GM18858 (cell line): ENCODE data around the gene ANP32B.

ENCODE experiments used
- ATAC-seq: cut with Tn5 transposase; IDR thresholded peaks from one replicate; pipeline ENCODE4 v1.9.1; 2021; ENCODE audit not compliant: unreplicated experiment

ANP32B gene

GRCh38 chr9:98057138-98057799, 74.1 kb downstream of the ANP32B start:
- no peak for ATAC-seq

GRCh38 chr9:98062161-98062560, 79.0 kb downstream of the ANP32B start:
- no peak for ATAC-seq

- no peak for ATAC-seq
Observed at GRCh38 chr9:98064623-98065392, 81.7 kb downstream of the ANP32B start.
